ENCODE results near the gene EFCAB6.

The EFCAB6 gene

GRCh38 chr22:43592476-43592875, 219.6 kb downstream of the EFCAB6 start:
- no peak for DNase-seq (ENCODE audit: low read depth in 3 of 3, low spot score in 1 of 3)

GRCh38 chr22:43591380-43591779, 220.7 kb downstream of the EFCAB6 start:
- no peak for DNase-seq (ENCODE audit: low read depth in 3 of 3, low spot score in 1 of 3)

GRCh38 chr22:43587574-43587973, 224.5 kb downstream of the EFCAB6 start:
- DNase-seq (ENCODE audit: low read depth in 3 of 3, low spot score in 1 of 3), result no peak

GRCh38 chr22:43583501-43583900, 228.6 kb downstream of the EFCAB6 start:
- no peak for DNase-seq (ENCODE audit: low read depth in 3 of 3, low spot score in 1 of 3)

GRCh38 chr22:43582394-43582793, 229.7 kb downstream of the EFCAB6 start:
- DNase-seq (ENCODE audit: low read depth in 3 of 3, low spot score in 1 of 3), result no peak

GRCh38 chr22:43580271-43580750, 231.8 kb downstream of the EFCAB6 start:
- DNase-seq (ENCODE audit: low read depth in 3 of 3, low spot score in 1 of 3), result no peak

- no peak for DNase-seq (ENCODE audit: low read depth in 3 of 3, low spot score in 1 of 3)
These were observed 237.4 kb downstream of the EFCAB6 start for GRCh38 chr22:43574738-43575137.

GRCh38 chr22:43572710-43573109, 239.4 kb downstream of the EFCAB6 start:
- DNase-seq (ENCODE audit: low read depth in 3 of 3, low spot score in 1 of 3), result no peak

- DNase-seq (ENCODE audit: low read depth in 3 of 3, low spot score in 1 of 3), result no peak
These were observed 240.9 kb downstream of the EFCAB6 start for GRCh38 chr22:43571181-43571580.

GRCh38 chr22:43570531-43571165, 241.5 kb downstream of the EFCAB6 start:
- no peak for DNase-seq (ENCODE audit: low read depth in 3 of 3, low spot score in 1 of 3)

- DNase-seq (ENCODE audit: low read depth in 3 of 3, low spot score in 1 of 3), result no peak
These were observed 243.0 kb downstream of the EFCAB6 start for GRCh38 chr22:43569111-43569510.

GRCh38 chr22:43567691-43568324, 244.3 kb downstream of the EFCAB6 start:
- no peak for DNase-seq (ENCODE audit: low read depth in 3 of 3, low spot score in 1 of 3)

GRCh38 chr22:43566561-43567332, 245.4 kb downstream of the EFCAB6 start:
- no peak for DNase-seq (ENCODE audit: low read depth in 3 of 3, low spot score in 1 of 3)

- DNase-seq (ENCODE audit: low read depth in 3 of 3, low spot score in 1 of 3), result no peak
These were observed 246.1 kb downstream of the EFCAB6 start for GRCh38 chr22:43566021-43566420.

GRCh38 chr22:43564859-43565258, 247.2 kb downstream of the EFCAB6 start:
- no peak for DNase-seq (ENCODE audit: low read depth in 3 of 3, low spot score in 1 of 3)

- no peak for DNase-seq (ENCODE audit: low read depth in 3 of 3, low spot score in 1 of 3)
These were observed 248.5 kb downstream of the EFCAB6 start for GRCh38 chr22:43563571-43563970.

GRCh38 chr22:43562843-43563242, 249.3 kb downstream of the EFCAB6 start:
- DNase-seq (ENCODE audit: low read depth in 3 of 3, low spot score in 1 of 3), result no peak

- no peak for DNase-seq (ENCODE audit: low read depth in 3 of 3, low spot score in 1 of 3)
These were observed 250.5 kb downstream of the EFCAB6 start for GRCh38 chr22:43561415-43562178.

GRCh38 chr22:43560651-43561050, 251.5 kb downstream of the EFCAB6 start:
- DNase-seq (ENCODE audit: low read depth in 3 of 3, low spot score in 1 of 3), result no peak

GRCh38 chr22:43555561-43556515, 256.3 kb downstream of the EFCAB6 start:
- no peak for DNase-seq (ENCODE audit: low read depth in 3 of 3, low spot score in 1 of 3)
